MM.1S (cell line): ENCODE measurements around the gene TMCO4.

ENCODE experiments used
- CTCF ChIP-seq: fragments of 300-600 bp; sonication (generic); IDR thresholded peaks from 2 replicates; pipeline ENCODE4 v1.5.1; 2016; ENCODE audit warnings: antibody characterized with exemption, low read length, mixed read lengths
- EZH2 ChIP-seq: fragments of 300-600 bp; sonication (generic); optimal IDR thresholded peaks from 2 replicates; pipeline ENCODE3; 2017; ENCODE audit warnings: low read depth, mild to moderate bottlenecking, antibody characterized with exemption, low read length, mixed read lengths
- EZH2phosphoT487 ChIP-seq: fragments of 300-600 bp; sonication (generic); IDR thresholded peaks from 2 replicates; pipeline ENCODE4 v1.6.1; 2018; ENCODE audit warnings: antibody characterized with exemption, low read length

- no peak for TF ChIP-seq CTCF
- no peak for TF ChIP-seq EZH2
- no peak for TF ChIP-seq EZH2phosphoT487
Observed at GRCh38 chr1:19675797-19676196, 123.9 kb downstream of the TMCO4 start.
